ENCODE data around the gene RAI1. TPM values are rescaled to one million over a fixed set of nuclear protein-coding genes. Genes with fewer than 3 reads are reported as not detected.
A peak's percentile ranks its signal among the peaks of the same experiment; 100 is the strongest.

RAI1 gene
- total RNA-seq, 1 donor from 2014 or later = 39.1 TPM

GRCh38 chr17:17737961-17738894, 57.0 kb downstream of the RAI1 start:
- FAIRE-seq (no peak), DNase-seq (ENCODE audit: low read depth) (peak; percentile 40)
- Histone ChIP-seq H3K4me2 (ENCODE audit: low read length) (peak overlapping the region; percentile 67), H3K9ac (ENCODE audit: low read length) (peak overlapping the region; percentile 36), H3K4me1 (ENCODE audit: insufficient read depth, low read length) (peaks cover 58% of the 10 kb centered on the region), H3K4me3 (ENCODE audit: insufficient read depth, low read depth, low read length) (no peak overlapping the region), H3K27me3 (ENCODE audit: insufficient read depth, low read length) (no peaks in the 10 kb centered on the region), H3K36me3 (ENCODE audit: insufficient read depth, low read length) (no peaks in the 10 kb centered on the region), H3K9me3 (ENCODE audit: insufficient read depth, low read depth, low read length) (no peaks in the 10 kb centered on the region), H4K20me1 (ENCODE audit: insufficient read depth, low read length) (peaks cover 88% of the 10 kb centered on the region), H3K79me2 (ENCODE audit: insufficient read depth, low read length) (peaks cover 86% of the 10 kb centered on the region), H2AFZ (ENCODE audit: low read depth, low read length) (no peak overlapping the region), H3K27ac (ENCODE audit: low read depth, low read length) (peak overlapping the region; percentile 15)
- Mint-ChIP-seq H3K36me3 (ENCODE audit: low read depth, unreplicated experiment) (peaks cover 10% of the 10 kb centered on the region), H3K4me1 (ENCODE audit: low read depth, unreplicated experiment) (peaks cover 54% of the 10 kb centered on the region), H3K27me3 (ENCODE audit: low read depth, unreplicated experiment) (no peaks in the 10 kb centered on the region), H3K27ac (ENCODE audit: unreplicated experiment) (peak overlapping the region; percentile 66), H3K4me3 (ENCODE audit: unreplicated experiment) (no peak overlapping the region), H3K9me3 (ENCODE audit: unreplicated experiment) (no peaks in the 10 kb centered on the region)
- TF ChIP-seq EZH2 (IDR thresholded peaks at IDR 0.05; ENCODE audit: insufficient read depth, low read length) = no peak
- TF ChIP-seq, protein P1, sequence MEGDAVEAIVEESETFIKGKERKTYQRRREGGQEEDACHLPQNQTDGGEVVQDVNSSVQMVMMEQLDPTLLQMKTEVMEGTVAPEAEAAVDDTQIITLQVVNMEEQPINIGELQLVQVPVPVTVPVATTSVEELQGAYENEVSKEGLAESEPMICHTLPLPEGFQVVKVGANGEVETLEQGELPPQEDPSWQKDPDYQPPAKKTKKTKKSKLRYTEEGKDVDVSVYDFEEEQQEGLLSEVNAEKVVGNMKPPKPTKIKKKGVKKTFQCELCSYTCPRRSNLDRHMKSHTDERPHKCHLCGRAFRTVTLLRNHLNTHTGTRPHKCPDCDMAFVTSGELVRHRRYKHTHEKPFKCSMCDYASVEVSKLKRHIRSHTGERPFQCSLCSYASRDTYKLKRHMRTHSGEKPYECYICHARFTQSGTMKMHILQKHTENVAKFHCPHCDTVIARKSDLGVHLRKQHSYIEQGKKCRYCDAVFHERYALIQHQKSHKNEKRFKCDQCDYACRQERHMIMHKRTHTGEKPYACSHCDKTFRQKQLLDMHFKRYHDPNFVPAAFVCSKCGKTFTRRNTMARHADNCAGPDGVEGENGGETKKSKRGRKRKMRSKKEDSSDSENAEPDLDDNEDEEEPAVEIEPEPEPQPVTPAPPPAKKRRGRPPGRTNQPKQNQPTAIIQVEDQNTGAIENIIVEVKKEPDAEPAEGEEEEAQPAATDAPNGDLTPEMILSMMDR (IDR thresholded peaks at IDR 0.05; ENCODE audit: insufficient read depth, low read depth, low read length) = no peak

GRCh38 chr17:17738901-17739300, 57.6 kb downstream of the RAI1 start:
- peak overlapping the region; percentile 66 for H3K27ac Mint-ChIP-seq (ENCODE audit: unreplicated experiment)
- H3K27me3 Mint-ChIP-seq (ENCODE audit: low read depth, unreplicated experiment) = no peaks in the 10 kb centered on the region
- peaks cover 48% of the 10 kb centered on the region for H3K4me1 Mint-ChIP-seq (ENCODE audit: low read depth, unreplicated experiment)
- H3K4me3 Mint-ChIP-seq (ENCODE audit: unreplicated experiment) = peak overlapping the region; percentile 45
- H3K4me3 ChIP-seq (ENCODE audit: insufficient read depth, low read depth, low read length) = no peak overlapping the region
- no peak for DNase-seq (ENCODE audit: low read depth)
- H3K9me3 ChIP-seq (ENCODE audit: insufficient read depth, low read depth, low read length) = no peaks in the 10 kb centered on the region
- H2AFZ ChIP-seq (ENCODE audit: low read depth, low read length) = no peak overlapping the region
- H3K27me3 ChIP-seq (ENCODE audit: insufficient read depth, low read length) = no peaks in the 10 kb centered on the region
- H3K27ac ChIP-seq (ENCODE audit: low read depth, low read length) = peak overlapping the region; percentile 15
- peak overlapping the region; percentile 36 for H3K9ac ChIP-seq (ENCODE audit: low read length)
- H3K9me3 Mint-ChIP-seq (ENCODE audit: unreplicated experiment) = no peaks in the 10 kb centered on the region
- H3K4me2 ChIP-seq (ENCODE audit: low read length) = peak overlapping the region; percentile 67
- peaks cover 86% of the 10 kb centered on the region for H3K79me2 ChIP-seq (ENCODE audit: insufficient read depth, low read length)
- FAIRE-seq = no peak
- H3K4me1 ChIP-seq (ENCODE audit: insufficient read depth, low read length) = peaks cover 52% of the 10 kb centered on the region
- peaks cover 88% of the 10 kb centered on the region for H4K20me1 ChIP-seq (ENCODE audit: insufficient read depth, low read length)
- peaks cover 10% of the 10 kb centered on the region for H3K36me3 Mint-ChIP-seq (ENCODE audit: low read depth, unreplicated experiment)
- TF ChIP-seq EZH2 (IDR thresholded peaks at IDR 0.05; ENCODE audit: insufficient read depth, low read length) = no peak
- TF ChIP-seq, protein P1 (IDR thresholded peaks at IDR 0.05; ENCODE audit: insufficient read depth, low read depth, low read length) = no peak
- H3K36me3 ChIP-seq (ENCODE audit: insufficient read depth, low read length) = no peaks in the 10 kb centered on the region
